Activated CD4-positive, alpha-beta memory T cell treated with anti-CD3 and anti-CD28 coated beads for 36 hours (primary cell): Measurements from ENCODE around the gene RAB5B. TPM values are rescaled to one million over a fixed set of nuclear protein-coding genes. Genes with fewer than 3 reads are reported as not detected.

ENCODE experiments used
- CTCF ChIA-PET: fragments of 350-600 bp; sonication (Branson Sonifier 250); formaldehyde crosslinking; loops from one replicate; lab custom pipeline; 2021; ENCODE audit warnings: antibody characterized with exemption, inconsistent platforms; lab: Charles Lee
- POLR2A ChIA-PET: fragments of 350-600 bp; sonication (Branson Sonifier 250); formaldehyde crosslinking; loops from one replicate; lab custom pipeline; 2021; ENCODE audit warnings: antibody characterized with exemption; lab: Charles Lee
- DNase-seq: peaks from one replicate; pipeline ENCODE4 v3.0.0-alpha.2; 2020
- H3K27ac Mint-ChIP-seq: one replicate; pipeline ENCODE4 v1.8.0; 2021; ENCODE audit warnings: mixed read lengths
- H3K27me3 Mint-ChIP-seq: one replicate; pipeline ENCODE4 v1.8.0; 2021; ENCODE audit warnings: mixed read lengths
- H3K36me3 Mint-ChIP-seq: one replicate; pipeline ENCODE4 v1.8.0; 2021; ENCODE audit warnings: mixed read lengths
- H3K4me1 Mint-ChIP-seq: one replicate; pipeline ENCODE4 v1.8.0; 2021; ENCODE audit warnings: low read depth, mixed read lengths
- H3K4me3 Mint-ChIP-seq: one replicate; pipeline ENCODE4 v1.8.0; 2021; ENCODE audit warnings: mild to moderate bottlenecking, mixed read lengths
- H3K9me3 Mint-ChIP-seq: one replicate; pipeline ENCODE4 v1.8.0; 2021; ENCODE audit warnings: mixed read lengths
- intact Hi-C: fragments of 100-400 bp; cut with micrococcal nuclease; formaldehyde crosslinking; loops from one replicate; pipeline ENCODE4 v1.15.1; 2023
- total RNA-seq, 2 experiments: library from RNA; stranded (reverse); gene quantifications; one replicate each; pipeline ENCODE4 v1.2.3, GENCODE V29; 2021

RAB5B gene
- total RNA-seq, 2 experiments from 2014 or later = 44.8 to 46.4 TPM

- ChIA-PET CTCF (interaction anchor here (1.1 to 10.8 kb wide), 5 partner anchors 8 to 192 kb away, joined by 3 to 130 read pairs (median 11); partner anchors contain the start of genes GDF11, ORMDL2 and SARNP), POLR2A (interaction anchor here (0.6 to 1.2 kb wide), 5 partner anchors 14 to 114 kb away, joined by 3 to 4 read pairs (median 3); partner anchors contain the start of genes ORMDL2 and SARNP)
- intact Hi-C loops = loop anchor here (1.0 to 10.0 kb wide), 5 partner anchors 33 to 949 kb away; partner anchors contain the start of genes MYL6B, PA2G4 and PTGES3
- H3K27ac Mint-ChIP-seq = peak overlapping the region; percentile 98
- no peaks in the 10 kb centered on the region for H3K9me3 Mint-ChIP-seq
- H3K4me3 Mint-ChIP-seq = peak overlapping the region; percentile 96
- H3K4me1 Mint-ChIP-seq = peaks cover 55% of the 10 kb centered on the region
- H3K36me3 Mint-ChIP-seq = peaks cover 62% of the 10 kb centered on the region
- no peaks in the 10 kb centered on the region for H3K27me3 Mint-ChIP-seq
- peak; percentile 47 for DNase-seq
Measured at GRCh38 chr12:55931780-55932550, 41.9 kb upstream of the RAB5B start.

- H3K4me1 Mint-ChIP-seq = peaks cover 60% of the 10 kb centered on the region
- intact Hi-C loops = loop anchor here (2.0 to 10.0 kb wide), 2 partner anchors 752 to 950 kb away; partner anchors contain the start of gene PTGES3
- H3K9me3 Mint-ChIP-seq = no peaks in the 10 kb centered on the region
- H3K36me3 Mint-ChIP-seq = peaks cover 62% of the 10 kb centered on the region
- H3K4me3 Mint-ChIP-seq = peak overlapping the region; percentile 96
- ChIA-PET POLR2A (interaction anchor here (0.9 to 2.2 kb wide), 4 partner anchors 12 to 108 kb away, joined by 3 to 9 read pairs (median 5); partner anchors contain the start of gene RAB5B), CTCF (interaction anchor here (2.4 to 10.8 kb wide), 3 partner anchors 10 to 193 kb away, joined by 9 to 130 read pairs (median 11); partner anchors contain the start of genes GDF11, ORMDL2 and SARNP)
- peak overlapping the region; percentile 98 for H3K27ac Mint-ChIP-seq
- H3K27me3 Mint-ChIP-seq = no peaks in the 10 kb centered on the region
- DNase-seq = peak; percentile 65
Measured at GRCh38 chr12:55932551-55932910, 41.3 kb upstream of the RAB5B start.

- CTCF ChIA-PET = interaction anchor here (1.1 to 10.8 kb wide), 4 partner anchors 9 to 194 kb away, joined by 4 to 130 read pairs (median 10); partner anchors contain the start of genes GDF11, ORMDL2 and SARNP
- peak overlapping the region; percentile 98 for H3K27ac Mint-ChIP-seq
- no peaks in the 10 kb centered on the region for H3K9me3 Mint-ChIP-seq
- peak overlapping the region; percentile 96 for H3K4me3 Mint-ChIP-seq
- intact Hi-C loops = loop anchor here (2.0 to 10.0 kb wide), 2 partner anchors 752 to 950 kb away; partner anchors contain the start of gene PTGES3
- DNase-seq = peak; percentile 50
- H3K4me1 Mint-ChIP-seq = peaks cover 68% of the 10 kb centered on the region
- no peaks in the 10 kb centered on the region for H3K27me3 Mint-ChIP-seq
- POLR2A ChIA-PET = interaction anchor here (0.8 to 2.2 kb wide), 7 partner anchors 8 to 204 kb away, joined by 3 to 9 read pairs (median 5); partner anchors contain the start of genes CD63, ORMDL2, RAB5B and SARNP
- peaks cover 61% of the 10 kb centered on the region for H3K36me3 Mint-ChIP-seq
Measured at GRCh38 chr12:55933169-55933798, 40.6 kb upstream of the RAB5B start.

GRCh38 chr12:55933799-55934742 lies 39.8 kb upstream of the RAB5B start:
- H3K4me3 Mint-ChIP-seq = peak overlapping the region; percentile 96
- no peak for DNase-seq
- intact Hi-C loops = loop anchor here (2.0 to 10.0 kb wide), 2 partner anchors 751 to 951 kb away; partner anchors contain the start of gene PTGES3

GRCh38 chr12:55934773-55935172 lies 39.1 kb upstream of the RAB5B start:
- peaks cover 75% of the 10 kb centered on the region for H3K4me1 Mint-ChIP-seq
- peak overlapping the region; percentile 98 for H3K27ac Mint-ChIP-seq
- no peaks in the 10 kb centered on the region for H3K27me3 Mint-ChIP-seq
- peaks cover 70% of the 10 kb centered on the region for H3K36me3 Mint-ChIP-seq
- CTCF ChIA-PET = interaction anchor here (1.0 to 10.8 kb wide), 6 partner anchors 9 to 195 kb away, joined by 4 to 130 read pairs (median 6); partner anchors contain the start of genes DNAJC14, GDF11 and RAB5B
- no peaks in the 10 kb centered on the region for H3K9me3 Mint-ChIP-seq
- intact Hi-C loops = loop anchor here (10.0 kb wide), 1 partner anchor 750 kb away; the partner anchor contains the start of gene PTGES3
- peak overlapping the region; percentile 96 for H3K4me3 Mint-ChIP-seq
- POLR2A ChIA-PET = interaction anchor here (0.7 to 2.2 kb wide), 6 partner anchors 8 to 206 kb away, joined by 3 to 11 read pairs (median 6); partner anchors contain the start of genes CD63, DNAJC14 and PYM1
- no peak for DNase-seq

More at GRCh38 chr12:55933799-55934742, 39.8 kb upstream of the RAB5B start:
- peaks cover 75% of the 10 kb centered on the region for H3K4me1 Mint-ChIP-seq
- peaks cover 68% of the 10 kb centered on the region for H3K36me3 Mint-ChIP-seq
- POLR2A ChIA-PET = interaction anchor here (0.7 to 2.2 kb wide), 7 partner anchors 9 to 205 kb away, joined by 3 to 9 read pairs (median 5); partner anchors contain the start of genes CD63, DNAJC14, ORMDL2 and SARNP
- peak overlapping the region; percentile 98 for H3K27ac Mint-ChIP-seq
- no peaks in the 10 kb centered on the region for H3K9me3 Mint-ChIP-seq
- CTCF ChIA-PET = interaction anchor here (1.0 to 10.8 kb wide), 7 partner anchors 8 to 194 kb away, joined by 4 to 130 read pairs (median 6); partner anchors contain the start of genes DNAJC14, GDF11 and RAB5B
- H3K27me3 Mint-ChIP-seq = no peaks in the 10 kb centered on the region

- Mint-ChIP-seq H3K27ac (peak overlapping the region; percentile 98), H3K36me3 (peaks cover 78% of the 10 kb centered on the region), H3K4me3 (peak overlapping the region; percentile 96), H3K4me1 (peaks cover 76% of the 10 kb centered on the region), H3K9me3 (no peaks in the 10 kb centered on the region), H3K27me3 (no peaks in the 10 kb centered on the region)
- peak; percentile 60 for DNase-seq
- ChIA-PET POLR2A (interaction anchor here (0.6 to 2.1 kb wide), 3 partner anchors 9 to 38 kb away, joined by 3 to 11 read pairs (median 4); partner anchors contain the start of genes PYM1 and RAB5B), CTCF (interaction anchor here (0.6 to 10.8 kb wide), 11 partner anchors 9 to 206 kb away, joined by 3 to 130 read pairs (median 5); partner anchors contain the start of genes CD63, GDF11, ORMDL2 and RAB5B)
- intact Hi-C loops = loop anchor here (10.0 kb wide), 1 partner anchor 749 kb away; the partner anchor contains the start of gene PTGES3
Measured at GRCh38 chr12:55935738-55936151, 38.1 kb upstream of the RAB5B start.

- CTCF ChIA-PET = interaction anchor here (0.9 to 10.8 kb wide), 5 partner anchors 11 to 198 kb away, joined by 3 to 130 read pairs (median 35); partner anchors contain the start of genes DGKA, GDF11, ORMDL2 and PYM1
- Mint-ChIP-seq H3K27me3 (no peaks in the 10 kb centered on the region), H3K4me1 (peaks cover 86% of the 10 kb centered on the region), H3K4me3 (no peak overlapping the region), H3K36me3 (peaks cover 78% of the 10 kb centered on the region), H3K9me3 (no peaks in the 10 kb centered on the region), H3K27ac (peak overlapping the region; percentile 15)
- POLR2A ChIA-PET = interaction anchor here (0.7 to 1.1 kb wide), 2 partner anchors 10 to 196 kb away, joined by 3 to 4 read pairs; no protein-coding TSS in a partner anchor
- DNase-seq = no peak
- intact Hi-C loops = loop anchor here (10.0 kb wide), 1 partner anchor 747 kb away; the partner anchor contains the start of gene PTGES3
Measured at GRCh38 chr12:55937981-55938380, 35.9 kb upstream of the RAB5B start.

GRCh38 chr12:55938826-55939501 lies 34.9 kb upstream of the RAB5B start:
- peak overlapping the region; percentile 80 for H3K27ac Mint-ChIP-seq
- no peak overlapping the region for H3K4me3 Mint-ChIP-seq
- peak; percentile 65 for DNase-seq
- no peaks in the 10 kb centered on the region for H3K9me3 Mint-ChIP-seq
- intact Hi-C loops = loop anchor here (10.0 kb wide), 1 partner anchor 746 kb away; the partner anchor contains the start of gene PTGES3
- CTCF ChIA-PET = interaction anchor here (0.7 to 10.8 kb wide), 16 partner anchors 11 to 283 kb away, joined by 3 to 130 read pairs (median 10); partner anchors contain the start of genes DGKA, DNAJC14, GDF11 and ORMDL2
- peaks cover 81% of the 10 kb centered on the region for H3K4me1 Mint-ChIP-seq
- H3K27me3 Mint-ChIP-seq = no peaks in the 10 kb centered on the region
- peaks cover 74% of the 10 kb centered on the region for H3K36me3 Mint-ChIP-seq
- POLR2A ChIA-PET = interaction anchor here (0.5 to 1.3 kb wide), 5 partner anchors 9 to 197 kb away, joined by 3 to 9 read pairs (median 4); partner anchors contain the start of genes PYM1 and ZC3H10

GRCh38 chr12:55940065-55940732 lies 33.7 kb upstream of the RAB5B start:
- Mint-ChIP-seq H3K4me3 (no peak overlapping the region), H3K36me3 (peaks cover 72% of the 10 kb centered on the region), H3K27ac (peak overlapping the region; percentile 55), H3K4me1 (peaks cover 78% of the 10 kb centered on the region), H3K27me3 (no peaks in the 10 kb centered on the region), H3K9me3 (no peaks in the 10 kb centered on the region)
- intact Hi-C loops = loop anchor here (1.0 kb wide), 1 partner anchor 10 kb away; no protein-coding TSS in a partner anchor
- ChIA-PET POLR2A (interaction anchor here (0.7 to 1.1 kb wide), 3 partner anchors 10 to 34 kb away, joined by 3 to 9 read pairs (median 3); partner anchors contain the start of gene RAB5B), CTCF (interaction anchor here (0.5 to 10.8 kb wide), 25 partner anchors 9 to 282 kb away, joined by 3 to 130 read pairs (median 5); partner anchors contain the start of genes DGKA, DNAJC14, GDF11 and ORMDL2)
- peak; percentile 89 for DNase-seq
